Measurements from ENCODE around the gene ZNF394. TPM values are rescaled to one million over a fixed set of nuclear protein-coding genes. Genes with fewer than 3 reads are reported as not detected.

ZNF394 gene
- total and polyA plus RNA-seq, 8 donors, result 14.9 to 28.9 (median 17.5) TPM

DNA sequence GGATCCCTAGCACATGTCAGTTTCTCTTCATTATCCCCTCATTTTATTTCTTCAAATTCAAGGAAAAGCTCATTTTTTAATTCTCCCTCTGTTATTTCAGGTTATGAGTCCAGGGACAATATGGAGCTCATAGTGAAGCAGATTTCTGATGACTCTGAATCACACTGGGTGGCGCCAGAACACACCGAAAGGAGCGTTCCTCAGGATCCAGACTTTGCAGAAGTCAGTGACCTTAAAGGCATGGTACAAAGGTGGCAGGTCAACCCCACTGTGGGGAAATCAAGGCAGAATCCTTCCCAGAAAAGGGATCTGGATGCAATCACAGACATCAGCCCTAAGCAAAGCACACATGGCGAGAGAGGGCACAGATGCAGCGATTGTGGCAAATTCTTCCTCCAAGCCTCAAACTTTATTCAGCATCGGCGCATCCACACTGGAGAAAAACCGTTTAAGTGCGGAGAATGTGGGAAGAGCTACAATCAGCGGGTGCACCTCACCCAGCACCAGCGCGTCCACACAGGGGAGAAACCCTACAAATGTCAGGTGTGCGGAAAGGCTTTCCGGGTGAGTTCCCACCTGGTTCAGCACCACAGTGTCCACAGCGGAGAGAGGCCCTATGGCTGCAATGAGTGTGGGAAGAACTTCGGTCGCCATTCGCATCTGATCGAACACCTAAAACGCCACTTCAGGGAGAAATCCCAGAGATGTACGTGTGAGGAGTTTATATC, 25.8 kb upstream of the ZNF394 start:
- intact Hi-C loops (cut with DNase I), result no loop called here
- TF ChIP-seq, protein P1, sequence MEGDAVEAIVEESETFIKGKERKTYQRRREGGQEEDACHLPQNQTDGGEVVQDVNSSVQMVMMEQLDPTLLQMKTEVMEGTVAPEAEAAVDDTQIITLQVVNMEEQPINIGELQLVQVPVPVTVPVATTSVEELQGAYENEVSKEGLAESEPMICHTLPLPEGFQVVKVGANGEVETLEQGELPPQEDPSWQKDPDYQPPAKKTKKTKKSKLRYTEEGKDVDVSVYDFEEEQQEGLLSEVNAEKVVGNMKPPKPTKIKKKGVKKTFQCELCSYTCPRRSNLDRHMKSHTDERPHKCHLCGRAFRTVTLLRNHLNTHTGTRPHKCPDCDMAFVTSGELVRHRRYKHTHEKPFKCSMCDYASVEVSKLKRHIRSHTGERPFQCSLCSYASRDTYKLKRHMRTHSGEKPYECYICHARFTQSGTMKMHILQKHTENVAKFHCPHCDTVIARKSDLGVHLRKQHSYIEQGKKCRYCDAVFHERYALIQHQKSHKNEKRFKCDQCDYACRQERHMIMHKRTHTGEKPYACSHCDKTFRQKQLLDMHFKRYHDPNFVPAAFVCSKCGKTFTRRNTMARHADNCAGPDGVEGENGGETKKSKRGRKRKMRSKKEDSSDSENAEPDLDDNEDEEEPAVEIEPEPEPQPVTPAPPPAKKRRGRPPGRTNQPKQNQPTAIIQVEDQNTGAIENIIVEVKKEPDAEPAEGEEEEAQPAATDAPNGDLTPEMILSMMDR (IDR thresholded peaks at IDR 0.05), result no peak
- H3K27me3 ChIP-seq, result no peaks in the 10 kb centered on the region
- H3K27ac ChIP-seq, result no peak overlapping the region
- peaks cover 6 to 81% of the 10 kb centered on the region in 2 donors for H3K36me3 ChIP-seq
- DNase-seq (peak in 1 of 4 donors; percentile 4), ATAC-seq (peak; percentile 49)
- H3K9me3 ChIP-seq, result peaks cover 8 to 26% of the 10 kb centered on the region in 2 donors
- H3K4me1 ChIP-seq, result no peaks in the 10 kb centered on the region
- H3K4me3 ChIP-seq, result no peak overlapping the region

DNA sequence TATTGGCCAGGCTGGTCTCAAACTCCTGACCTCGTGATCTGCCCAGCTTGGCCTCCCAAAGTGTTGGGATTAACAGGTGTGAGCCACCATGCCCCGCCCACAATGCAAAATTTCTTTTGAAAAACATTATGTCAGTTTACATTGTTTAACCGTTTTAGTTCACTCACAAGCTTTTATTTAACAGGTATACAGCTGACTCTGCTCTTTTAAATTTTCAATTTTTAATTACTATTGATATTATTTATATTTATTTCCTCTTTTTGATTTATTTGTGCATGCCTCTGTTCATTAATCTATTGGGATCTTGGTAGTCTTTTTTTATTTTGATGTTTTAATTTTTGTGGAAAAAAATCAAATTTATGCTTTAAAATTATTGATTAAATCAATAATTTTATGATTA, 21.3 kb upstream of the ZNF394 start:
- Histone ChIP-seq H3K4me1 (no peaks in the 10 kb centered on the region), H3K27me3 (no peaks in the 10 kb centered on the region), H3K4me3 (no peak overlapping the region), H3K9me3 (no peaks in the 10 kb centered on the region), H3K36me3 (peaks cover 6 to 78% of the 10 kb centered on the region in 2 donors), H3K27ac (no peak overlapping the region)
- TF ChIP-seq, protein P1 (IDR thresholded peaks at IDR 0.05), result no peak
- intact Hi-C loops (cut with DNase I), result no loop called here
- no peak for DNase-seq
- no peak for ATAC-seq

DNA sequence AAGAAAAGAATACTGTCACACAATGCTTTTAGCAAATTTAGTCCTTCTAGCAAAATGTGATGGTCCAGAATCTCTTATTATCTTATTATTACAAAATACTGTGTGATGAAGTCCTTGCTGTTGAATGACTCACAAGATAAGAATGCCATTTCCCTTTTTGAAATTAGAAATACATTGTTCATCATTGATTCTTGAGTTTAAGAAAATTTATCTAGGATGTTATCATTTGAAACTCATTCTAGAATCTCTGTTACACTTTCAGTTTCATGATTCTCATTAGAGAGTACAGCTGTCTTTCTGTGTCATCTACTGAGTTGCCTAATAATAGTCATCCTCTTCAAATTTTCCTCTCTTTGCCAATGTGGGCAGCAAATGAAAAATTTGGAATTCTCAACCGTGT, 14.0 kb upstream of the ZNF394 start:
- DNase-seq (no peak), ATAC-seq (no peak)
- no peak overlapping the region for H3K27ac ChIP-seq
- TF ChIP-seq, protein P1 (IDR thresholded peaks at IDR 0.05), result no peak
- H3K9me3 ChIP-seq, result no peaks in the 10 kb centered on the region
- H3K27me3 ChIP-seq, result no peaks in the 10 kb centered on the region
- peaks cover 4 to 90% of the 10 kb centered on the region in 2 donors for H3K36me3 ChIP-seq
- intact Hi-C loops (cut with DNase I), result no loop called here
- H3K4me3 ChIP-seq, result no peak overlapping the region
- H3K4me1 ChIP-seq, result no peaks in the 10 kb centered on the region

DNA sequence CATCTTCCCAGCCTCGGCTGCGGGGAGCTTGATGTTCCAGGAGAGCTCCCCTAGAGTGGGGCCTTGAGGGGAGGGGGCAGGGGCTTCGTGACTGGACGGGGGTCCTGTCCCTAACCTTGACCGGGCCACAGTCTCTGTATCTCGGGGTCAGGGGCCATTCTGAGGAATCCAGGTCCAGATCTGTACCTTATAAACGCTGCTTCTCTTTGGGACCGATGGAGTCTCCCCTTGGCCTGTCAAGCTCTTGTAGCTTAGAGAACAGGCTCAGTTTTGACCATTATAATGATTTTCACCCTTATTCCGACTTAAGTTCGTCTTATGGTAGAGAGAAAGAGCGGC, 5.2 kb upstream of the ZNF394 start:
- intact Hi-C loops (cut with DNase I), result no loop called here
- peak; percentile 0 for ATAC-seq

DNA sequence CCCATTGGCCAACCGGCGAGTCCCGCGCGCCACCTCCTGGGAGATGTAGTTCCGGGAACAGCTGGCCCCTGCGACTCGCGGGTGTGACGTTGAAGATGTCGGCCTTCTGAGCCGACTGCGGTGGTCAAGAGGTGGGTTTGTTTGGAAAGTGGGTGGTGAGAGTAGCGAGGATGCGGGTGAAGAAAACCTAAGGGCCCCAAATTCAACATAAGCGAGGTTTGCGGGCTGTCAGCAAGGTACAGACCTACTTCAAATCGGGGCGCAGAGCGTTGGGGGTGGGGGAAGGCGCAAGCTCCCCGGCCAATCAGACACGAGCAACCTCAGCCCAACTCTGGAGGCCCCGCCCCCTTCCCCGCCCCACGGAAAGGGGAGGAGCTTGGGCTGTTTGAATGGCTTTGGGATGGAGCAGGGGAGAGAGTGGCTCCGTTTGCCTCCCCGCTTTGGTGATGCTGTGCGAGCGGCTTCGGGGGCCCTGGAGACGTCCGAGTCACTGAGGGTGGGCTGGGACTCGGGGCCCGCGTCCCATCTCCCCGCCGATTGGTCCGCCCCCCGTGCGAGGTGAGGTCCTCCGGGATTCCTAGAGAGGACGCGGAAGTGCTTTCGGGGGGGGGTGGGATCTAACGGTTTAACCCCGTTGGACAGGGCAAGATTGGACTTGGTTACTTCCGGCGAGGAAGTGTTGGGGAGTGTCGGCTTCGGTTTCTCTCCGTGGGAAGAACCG, 4.7 kb upstream of the ZNF394 start, which contains the start of gene ZKSCAN5:
Gene ZKSCAN5, plus strand, starts transcription at position 60 of the 721 bp plus-strand sequence. CDS start 1,383 bp downstream, outside the sequence.
- ATAC-seq (peak; percentile 95), DNase-seq (peak; percentile 97 to 100 (median 98))
- Histone ChIP-seq H3K4me3 (peak within 1 kb of the TSS; percentile 71 to 86), H3K27me3 (no peaks in the 10 kb centered on the region), H3K4me1 (peaks cover 22 to 47% of the 10 kb centered on the region in 2 donors), H3K27ac (peak within 1 kb of the TSS; percentile 87 to 90), H3K36me3 (peaks cover 0 to 4% of the 10 kb centered on the region in 2 donors), H3K9me3 (no peaks in the 10 kb centered on the region)
- TF ChIP-seq, protein P1 (IDR thresholded peaks at IDR 0.05), result peak in 1 of 2 donors; percentile 12
- intact Hi-C loops (cut with DNase I), result no loop called here

More for the DNA sequence above, 5.2 kb upstream of the ZNF394 start:
- no peaks in the 10 kb centered on the region for H3K9me3 ChIP-seq
- TF ChIP-seq, protein P1 (IDR thresholded peaks at IDR 0.05), result no peak
- DNase-seq, result no peak
- H3K4me3 ChIP-seq, result peak overlapping the region; percentile 71 to 86
- peaks cover 22 to 47% of the 10 kb centered on the region in 2 donors for H3K4me1 ChIP-seq
- peaks cover 0 to 9% of the 10 kb centered on the region in 2 donors for H3K36me3 ChIP-seq
- H3K27me3 ChIP-seq, result no peaks in the 10 kb centered on the region
- peak overlapping the region; percentile 87 to 90 for H3K27ac ChIP-seq

Data from left lung (tissue), 10 donors.